Activated CD4-positive, alpha-beta T cell treated with anti-CD3 and anti-CD28 coated beads, Interleukin-2, amount 50 U/mL, for 1 hour (primary cell): ENCODE measurements around the gene RPS6KA4.
"Not testable (repeated sequence)": the region's sequence is repeated elsewhere in the genome, so short reads cannot be mapped to it uniquely, and the experiment has no call there.

Source experiments
- DNase-seq: peaks from one replicate; pipeline ENCODE4 v3.0.0-alpha.2; 2020

Gene RPS6KA4

GRCh38 chr11:64391839-64392238 is 32.9 kb downstream of the RPS6KA4 start:
- no peak for DNase-seq

DNA sequence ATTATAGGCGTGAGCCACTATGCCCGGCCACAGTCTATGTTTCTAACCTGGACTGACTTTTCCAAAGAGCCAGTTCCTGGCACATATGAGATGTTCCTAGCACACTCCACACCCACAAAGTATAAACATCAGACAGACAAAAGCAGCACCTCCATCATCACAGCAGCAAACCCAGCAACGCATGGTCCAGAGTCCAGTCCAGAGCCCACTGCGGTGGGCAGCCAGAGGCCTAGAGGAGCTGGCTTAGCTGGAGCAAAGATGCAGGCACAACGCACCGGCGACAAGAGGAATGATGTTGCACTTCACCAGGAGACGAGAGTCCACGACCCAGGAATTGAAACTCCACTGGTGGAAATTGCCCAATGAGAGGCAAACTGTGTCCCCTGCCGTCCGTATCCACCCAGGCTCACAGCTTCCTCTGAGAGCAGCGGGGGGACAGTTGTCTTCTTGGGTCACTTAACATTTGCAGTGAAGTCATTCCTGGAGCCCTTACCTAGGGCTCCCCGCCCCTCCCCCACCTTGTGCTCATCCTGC is 36.6 kb downstream of the RPS6KA4 start:
- DNase-seq = no peak

DNA sequence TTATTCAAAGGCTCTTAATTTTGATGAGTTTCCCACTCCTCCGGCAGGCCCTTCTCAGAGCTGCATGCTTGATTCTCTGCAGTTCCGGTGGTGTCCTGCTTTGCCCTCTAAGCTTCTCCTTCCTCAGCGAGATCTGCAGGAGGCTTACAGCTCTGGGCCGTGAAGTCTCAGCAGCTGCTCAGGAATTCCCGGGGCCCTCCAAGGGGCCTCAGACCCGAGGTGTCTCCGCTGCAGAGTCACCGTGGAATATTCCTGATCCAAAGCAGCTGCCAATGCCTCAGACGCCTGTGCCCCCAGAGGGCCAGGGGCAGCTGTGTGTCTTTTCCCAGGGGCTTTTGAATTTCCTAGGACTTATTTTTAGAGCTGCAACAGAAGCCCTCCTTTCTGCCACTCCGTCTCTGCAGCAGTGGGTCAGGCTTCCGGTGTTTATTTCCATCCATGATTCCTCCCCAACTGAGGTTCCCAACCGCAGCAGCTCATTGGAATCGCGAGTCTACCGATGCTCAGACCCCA is 37.2 kb downstream of the RPS6KA4 start:
- DNase-seq = no peak

- DNase-seq = no peak
These were observed 41.1 kb downstream of the RPS6KA4 start for GRCh38 chr11:64400102-64400501.

GRCh38 chr11:64400667-64401066 is 41.7 kb downstream of the RPS6KA4 start:
- DNase-seq = no peak

GRCh38 chr11:64401775-64402174 is 42.8 kb downstream of the RPS6KA4 start:
- DNase-seq = no peak

DNA sequence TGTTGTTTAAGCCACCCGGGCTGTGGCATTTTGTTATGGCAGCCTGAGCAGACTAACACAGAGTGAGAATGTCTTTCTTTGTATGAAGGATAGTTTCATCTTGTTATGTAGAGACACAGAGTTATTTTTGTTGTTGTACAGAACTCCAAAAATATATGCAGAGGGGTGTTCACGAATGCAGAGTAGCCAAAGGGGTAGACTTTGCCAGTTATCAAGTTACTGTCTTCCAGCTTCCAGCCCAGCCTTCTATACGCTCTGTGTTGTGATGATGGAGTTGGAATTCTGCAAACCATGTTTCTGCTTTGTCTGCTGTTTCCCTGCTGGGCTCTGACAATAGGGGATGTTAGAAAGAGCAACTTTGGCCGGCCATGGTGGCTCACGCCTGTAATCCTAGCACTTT is 44.1 kb downstream of the RPS6KA4 start:
- DNase-seq = no peak

- DNase-seq = no peak
These were observed 47.4 kb downstream of the RPS6KA4 start for GRCh38 chr11:64406221-64406946.

GRCh38 chr11:64407221-64407620 is 48.3 kb downstream of the RPS6KA4 start:
- DNase-seq = no peak

DNA sequence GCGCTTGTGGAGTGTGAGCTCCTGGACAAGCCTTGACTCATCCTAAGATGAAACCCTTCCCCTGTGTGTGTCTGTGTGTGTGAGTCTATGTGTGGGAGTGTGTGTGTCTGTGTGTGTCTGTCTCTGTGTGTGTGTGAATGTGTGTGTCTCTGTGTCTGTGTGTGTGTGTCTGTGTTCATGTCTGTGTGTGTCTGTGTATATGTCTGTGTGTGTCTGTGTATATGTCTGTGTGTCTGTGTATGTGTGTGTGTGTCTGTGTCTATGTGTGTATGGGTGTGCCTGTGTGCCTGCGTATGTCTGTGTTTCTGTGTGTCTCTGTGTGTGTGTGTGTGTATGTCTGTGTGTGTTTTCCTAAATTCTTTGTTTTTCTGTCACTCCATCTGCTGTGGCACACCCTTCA is 48.7 kb downstream of the RPS6KA4 start:
- DNase-seq = no peak

DNA sequence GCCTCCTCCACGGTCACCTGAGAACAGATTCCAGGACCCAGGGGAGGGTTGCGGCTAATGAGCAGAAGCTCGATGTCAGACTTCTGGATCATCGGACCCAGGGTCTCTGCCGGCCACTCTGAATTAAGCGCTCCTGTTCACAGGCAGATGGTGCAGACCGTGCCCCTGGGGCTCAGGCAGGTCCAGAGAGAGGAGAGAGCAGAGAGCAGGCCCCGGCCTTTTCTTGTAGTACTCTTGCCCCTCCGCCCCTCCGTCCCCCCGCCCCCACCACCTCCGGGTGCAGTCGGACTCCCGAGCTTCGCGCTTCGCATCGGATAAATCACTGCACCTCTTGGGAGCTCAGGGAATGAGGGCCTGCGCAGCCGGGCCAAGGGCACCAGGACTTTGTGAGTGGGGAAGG is 50.3 kb downstream of the RPS6KA4 start:
- DNase-seq = no peak

GRCh38 chr11:64409707-64410403 is 50.9 kb downstream of the RPS6KA4 start:
- DNase-seq = no peak

- no peak for DNase-seq
These were observed 51.4 kb downstream of the RPS6KA4 start for GRCh38 chr11:64410404-64410734.

- DNase-seq = no peak
These were observed 54.5 kb downstream of the RPS6KA4 start for GRCh38 chr11:64413417-64413816.

GRCh38 chr11:64415286-64415685 is 56.3 kb downstream of the RPS6KA4 start:
- no peak for DNase-seq

- DNase-seq = no peak
These were observed 57.2 kb downstream of the RPS6KA4 start for GRCh38 chr11:64415996-64416728.

DNA sequence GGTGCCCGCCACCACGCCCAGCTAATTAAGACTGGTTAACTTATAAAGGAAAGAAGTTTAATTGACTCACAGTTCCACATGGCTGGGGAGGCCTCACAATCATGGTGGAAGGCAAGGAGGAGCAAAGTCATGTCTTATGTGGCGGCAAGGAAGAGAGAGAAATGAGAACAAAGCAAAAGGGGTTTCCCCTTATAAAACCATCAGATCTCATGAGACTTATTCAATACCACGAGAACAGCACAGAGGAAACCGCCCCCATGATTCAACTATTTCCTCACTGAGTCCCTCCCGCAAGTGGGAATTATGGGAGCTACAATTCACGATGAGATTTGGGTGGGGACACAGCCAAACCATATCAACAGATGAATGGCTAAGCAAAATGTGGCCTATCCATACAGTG is 59.3 kb downstream of the RPS6KA4 start:
- not testable (repeated sequence) for DNase-seq

- DNase-seq = no peak
These were observed 60.4 kb downstream of the RPS6KA4 start for GRCh38 chr11:64419257-64419790.

DNA sequence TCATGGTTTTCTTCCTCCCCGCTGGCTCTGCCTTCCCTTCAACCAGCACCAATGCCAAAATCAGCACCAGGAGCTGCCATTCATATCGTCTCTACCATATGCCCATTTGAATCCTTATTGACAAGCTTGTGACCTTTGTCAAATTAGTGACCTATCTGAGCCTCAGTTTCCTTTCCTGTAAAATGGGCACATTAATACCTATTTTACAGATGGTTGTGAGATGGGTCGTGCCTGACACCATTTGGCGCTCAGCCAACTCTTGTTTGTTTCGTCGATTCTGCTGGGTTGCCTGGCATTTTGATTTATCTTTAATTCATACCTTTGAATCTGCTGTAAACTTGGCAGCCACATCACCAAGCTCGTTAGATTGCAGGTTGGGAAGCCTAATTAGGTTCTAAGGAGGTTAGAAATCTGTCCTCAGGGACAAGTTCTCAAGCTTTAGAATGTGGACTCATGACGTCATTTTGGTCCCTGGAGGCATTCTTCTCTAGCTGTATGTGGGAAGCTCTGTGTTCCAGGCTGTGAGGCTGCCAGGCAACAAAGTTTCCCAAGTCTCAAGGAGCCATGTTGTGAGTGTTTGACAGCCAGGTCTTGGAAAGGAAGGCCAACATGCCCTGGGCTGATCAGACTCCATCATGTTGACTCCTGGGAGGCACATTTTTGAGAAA is 61.0 kb downstream of the RPS6KA4 start:
- DNase-seq = no peak
